ENCODE data around the gene TYMS. TPM values are rescaled to one million over a fixed set of nuclear protein-coding genes. Genes with fewer than 3 reads are reported as not detected.

Gene TYMS
- total RNA-seq (2022) = 140 and 143 TPM in 2 replicates
- percentile 95 among the genes with signal in this experiment for Bru-seq, nascent RNA
- BruChase-seq, experiment 1, labeled RNA remaining after a 2-hour chase = percentile 97 among the genes with signal in this experiment
- percentile 96 among the genes with signal in this experiment for BruChase-seq, experiment 2, labeled RNA remaining after a 6-hour chase
- long read RNA-seq, transcript TYMS-203 (7 exons, 1,662 nt) = major isoform, 188 of 211 reads
- long read RNA-seq, partial matches to known transcripts = 14 of 211 reads
- long read RNA-seq, other reads (novel, unspliced or antisense) = 5 of 211 reads

DNA sequence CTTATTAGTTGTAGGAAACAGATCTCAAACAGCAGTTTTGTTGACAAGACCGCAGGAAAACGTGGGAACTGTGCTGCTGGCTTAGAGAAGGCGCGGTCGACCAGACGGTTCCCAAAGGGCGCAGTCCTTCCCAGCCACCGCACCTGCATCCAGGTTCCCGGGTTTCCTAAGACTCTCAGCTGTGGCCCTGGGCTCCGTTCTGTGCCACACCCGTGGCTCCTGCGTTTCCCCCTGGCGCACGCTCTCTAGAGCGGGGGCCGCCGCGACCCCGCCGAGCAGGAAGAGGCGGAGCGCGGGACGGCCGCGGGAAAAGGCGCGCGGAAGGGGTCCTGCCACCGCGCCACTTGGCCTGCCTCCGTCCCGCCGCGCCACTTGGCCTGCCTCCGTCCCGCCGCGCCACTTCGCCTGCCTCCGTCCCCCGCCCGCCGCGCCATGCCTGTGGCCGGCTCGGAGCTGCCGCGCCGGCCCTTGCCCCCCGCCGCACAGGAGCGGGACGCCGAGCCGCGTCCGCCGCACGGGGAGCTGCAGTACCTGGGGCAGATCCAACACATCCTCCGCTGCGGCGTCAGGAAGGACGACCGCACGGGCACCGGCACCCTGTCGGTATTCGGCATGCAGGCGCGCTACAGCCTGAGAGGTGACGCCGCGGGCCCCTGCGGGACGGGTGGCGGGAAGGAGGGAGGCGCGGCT, at the start of gene TYMS:
Gene TYMS (plus strand): TSS at position 343 of the 690 bp plus-strand sequence. CDS start 90 bp downstream, at position 433.
- peak; percentile 88 to 89 for DNase-seq

DNA sequence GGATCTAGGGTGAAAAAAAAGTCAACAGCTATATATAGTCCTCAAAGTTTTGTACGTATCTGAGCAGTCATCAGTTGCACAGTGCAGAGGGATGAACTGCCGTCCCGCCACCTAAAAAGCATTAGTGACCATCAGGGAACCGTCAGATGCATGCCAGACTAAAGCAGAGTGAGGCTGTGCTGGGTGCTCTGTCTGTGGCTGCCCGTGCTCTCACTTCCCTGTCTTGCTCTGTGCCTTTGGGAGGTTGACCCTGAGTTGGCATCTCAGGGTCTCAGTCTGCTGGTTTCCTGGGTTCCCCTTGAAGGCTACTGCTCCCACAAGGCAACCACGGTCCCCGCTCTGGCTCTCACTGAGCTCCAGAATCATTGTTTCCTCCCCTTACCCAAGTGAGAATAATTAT, 49.5 kb upstream of the TYMS start:
- intact Hi-C loops (cut with micrococcal nuclease; ENCODE audit: unreplicated experiment) = no loop called here
- no peak overlapping the region for H3K27ac Mint-ChIP-seq (ENCODE audit: unreplicated experiment)
- Histone ChIP-seq H3K4me3 (ENCODE audit: low read depth, low read length) (no peak overlapping the region), H3K36me3 (ENCODE audit: control insufficient read depth, insufficient read depth, low read length) (no peaks in the 10 kb centered on the region), H3K9me3 (no peaks in the 10 kb centered on the region), H3K4me1 (no peaks in the 10 kb centered on the region), H3K27me3 (replicated peaks; ENCODE audit: control insufficient read depth, insufficient read depth, low read length) (no peaks in the 10 kb centered on the region)
- TF ChIP-seq, protein P1, sequence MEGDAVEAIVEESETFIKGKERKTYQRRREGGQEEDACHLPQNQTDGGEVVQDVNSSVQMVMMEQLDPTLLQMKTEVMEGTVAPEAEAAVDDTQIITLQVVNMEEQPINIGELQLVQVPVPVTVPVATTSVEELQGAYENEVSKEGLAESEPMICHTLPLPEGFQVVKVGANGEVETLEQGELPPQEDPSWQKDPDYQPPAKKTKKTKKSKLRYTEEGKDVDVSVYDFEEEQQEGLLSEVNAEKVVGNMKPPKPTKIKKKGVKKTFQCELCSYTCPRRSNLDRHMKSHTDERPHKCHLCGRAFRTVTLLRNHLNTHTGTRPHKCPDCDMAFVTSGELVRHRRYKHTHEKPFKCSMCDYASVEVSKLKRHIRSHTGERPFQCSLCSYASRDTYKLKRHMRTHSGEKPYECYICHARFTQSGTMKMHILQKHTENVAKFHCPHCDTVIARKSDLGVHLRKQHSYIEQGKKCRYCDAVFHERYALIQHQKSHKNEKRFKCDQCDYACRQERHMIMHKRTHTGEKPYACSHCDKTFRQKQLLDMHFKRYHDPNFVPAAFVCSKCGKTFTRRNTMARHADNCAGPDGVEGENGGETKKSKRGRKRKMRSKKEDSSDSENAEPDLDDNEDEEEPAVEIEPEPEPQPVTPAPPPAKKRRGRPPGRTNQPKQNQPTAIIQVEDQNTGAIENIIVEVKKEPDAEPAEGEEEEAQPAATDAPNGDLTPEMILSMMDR (IDR thresholded peaks at IDR 0.05; ENCODE audit: insufficient read depth in 1 of 2, low read depth in 1 of 2, low read length in 1 of 2, severe bottlenecking in 1 of 2, unreplicated experiment in 1 of 2) = no peak
- ChIA-PET CTCF (no interaction called here), POLR2A (no interaction called here)
- DNase-seq = no peak
- H3K36me3 Mint-ChIP-seq (ENCODE audit: insufficient read depth, unreplicated experiment) = no peaks in the 10 kb centered on the region
- no TSS peak for BruUV-seq (replicated peaks)
- H3K4me1 Mint-ChIP-seq (ENCODE audit: low read depth, unreplicated experiment) = no peaks in the 10 kb centered on the region
- H3K9me3 Mint-ChIP-seq (ENCODE audit: unreplicated experiment) = no peaks in the 10 kb centered on the region
- no peaks in the 10 kb centered on the region for H3K27me3 Mint-ChIP-seq (ENCODE audit: insufficient read depth, unreplicated experiment)
- no peak overlapping the region for H3K4me3 Mint-ChIP-seq (ENCODE audit: unreplicated experiment)

More for the DNA sequence above, at the start of gene TYMS:
- no peaks in the 10 kb centered on the region for H3K4me1 ChIP-seq
- H3K36me3 ChIP-seq (ENCODE audit: control insufficient read depth, insufficient read depth, low read length) = peaks cover 11% of the 10 kb centered on the region
- H3K4me3 ChIP-seq (ENCODE audit: low read depth, low read length) = peak within 1 kb of the TSS; percentile 82
- Mint-ChIP-seq H3K9me3 (ENCODE audit: unreplicated experiment) (peaks cover 10% of the 10 kb centered on the region), H3K27ac (ENCODE audit: unreplicated experiment) (peak within 1 kb of the TSS; percentile 78), H3K27me3 (ENCODE audit: insufficient read depth, unreplicated experiment) (no peaks in the 10 kb centered on the region), H3K4me1 (ENCODE audit: low read depth, unreplicated experiment) (no peaks in the 10 kb centered on the region), H3K36me3 (ENCODE audit: insufficient read depth, unreplicated experiment) (peaks cover 53% of the 10 kb centered on the region), H3K4me3 (ENCODE audit: unreplicated experiment) (peak within 1 kb of the TSS; percentile 89)
- ChIA-PET CTCF (interaction anchor here (0.5 to 1.6 kb wide), 5 partner anchors 11 to 160 kb away, joined by 3 to 5 read pairs (median 3); no protein-coding TSS in a partner anchor), POLR2A (interaction anchor here (0.6 to 1.4 kb wide), 4 partner anchors 11 to 126 kb away, joined by 3 to 10 read pairs (median 4); no protein-coding TSS in a partner anchor)
- intact Hi-C loops (cut with micrococcal nuclease; ENCODE audit: unreplicated experiment) = loop anchor here (2.0 to 10.0 kb wide), 3 partner anchors 33 to 177 kb away; partner anchors contain the start of gene ENOSF1
- peaks cover 6% of the 10 kb centered on the region; the same call in 1 of the 2 replicates for H3K9me3 ChIP-seq
- BruUV-seq (replicated peaks) = TSS peak; percentile 13
- TF ChIP-seq, protein P1 (IDR thresholded peaks at IDR 0.05; ENCODE audit: insufficient read depth in 1 of 2, low read depth in 1 of 2, low read length in 1 of 2, severe bottlenecking in 1 of 2, unreplicated experiment in 1 of 2) = peak in 1 of 2 experiments; percentile 22
- H3K27me3 ChIP-seq (replicated peaks; ENCODE audit: control insufficient read depth, insufficient read depth, low read length) = no peaks in the 10 kb centered on the region

DNA sequence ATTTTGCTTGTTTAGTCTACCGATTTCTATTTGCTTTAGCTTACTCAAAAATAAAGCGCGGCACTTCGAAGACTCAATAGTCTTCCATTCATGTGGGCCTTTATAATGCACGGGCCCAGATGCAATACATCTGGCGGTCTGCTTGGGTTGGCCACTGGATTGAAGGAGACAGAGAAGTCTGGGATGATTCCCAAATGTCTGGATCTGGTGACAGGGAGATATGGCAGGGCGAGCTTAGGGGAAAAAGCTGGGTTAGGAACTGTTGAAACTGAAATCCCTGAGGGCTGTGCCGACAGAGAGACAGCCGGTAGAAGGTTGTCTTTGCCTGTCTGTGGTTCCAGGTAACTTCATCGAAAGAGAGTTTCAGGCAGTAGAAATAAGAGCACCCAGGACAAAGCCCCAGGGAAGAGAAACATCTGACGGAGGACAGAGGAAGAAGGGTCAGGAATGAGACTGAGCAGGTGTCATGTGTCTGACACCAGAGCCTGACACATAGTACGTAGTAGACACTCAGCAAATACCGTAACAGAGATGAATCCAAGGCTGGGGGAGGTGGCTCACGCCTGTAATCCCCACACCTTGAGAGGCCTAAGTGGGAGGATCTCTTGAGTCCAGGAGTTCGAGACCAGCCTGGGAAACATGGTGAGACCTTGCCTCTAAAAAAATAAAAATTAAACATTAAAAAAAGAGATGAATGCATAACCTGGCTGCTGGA, 47.1 kb upstream of the TYMS start:
- intact Hi-C loops (cut with micrococcal nuclease; ENCODE audit: unreplicated experiment) = no loop called here
- no peak for DNase-seq
- no peaks in the 10 kb centered on the region for H3K27me3 Mint-ChIP-seq (ENCODE audit: insufficient read depth, unreplicated experiment)
- no peaks in the 10 kb centered on the region for H3K36me3 Mint-ChIP-seq (ENCODE audit: insufficient read depth, unreplicated experiment)
- TF ChIP-seq, protein P1 (IDR thresholded peaks at IDR 0.05; ENCODE audit: insufficient read depth in 1 of 2, low read depth in 1 of 2, low read length in 1 of 2, severe bottlenecking in 1 of 2, unreplicated experiment in 1 of 2) = no peak
- H3K27me3 ChIP-seq (replicated peaks; ENCODE audit: control insufficient read depth, insufficient read depth, low read length) = no peaks in the 10 kb centered on the region
- H3K36me3 ChIP-seq (ENCODE audit: control insufficient read depth, insufficient read depth, low read length) = no peaks in the 10 kb centered on the region
- no TSS peak for BruUV-seq (replicated peaks)
- ChIA-PET POLR2A (no interaction called here), CTCF (no interaction called here)
- H3K27ac Mint-ChIP-seq (ENCODE audit: unreplicated experiment) = no peak overlapping the region
- H3K9me3 ChIP-seq = no peaks in the 10 kb centered on the region
- no peaks in the 10 kb centered on the region for H3K4me1 ChIP-seq
- no peak overlapping the region for H3K4me3 Mint-ChIP-seq (ENCODE audit: unreplicated experiment)
- H3K4me3 ChIP-seq (ENCODE audit: low read depth, low read length) = no peak overlapping the region
- H3K9me3 Mint-ChIP-seq (ENCODE audit: unreplicated experiment) = no peaks in the 10 kb centered on the region
- no peaks in the 10 kb centered on the region for H3K4me1 Mint-ChIP-seq (ENCODE audit: low read depth, unreplicated experiment)

Data from Caco-2 (cell line).